HG03097 (cell line): ENCODE data around the gene SYNGAP1.

ENCODE experiments used
- ATAC-seq: cut with Tn5 transposase; IDR thresholded peaks from one replicate; pipeline ENCODE4 v1.9.1; 2021; ENCODE audit not compliant: unreplicated experiment, low FRiP score

Gene SYNGAP1

DNA sequence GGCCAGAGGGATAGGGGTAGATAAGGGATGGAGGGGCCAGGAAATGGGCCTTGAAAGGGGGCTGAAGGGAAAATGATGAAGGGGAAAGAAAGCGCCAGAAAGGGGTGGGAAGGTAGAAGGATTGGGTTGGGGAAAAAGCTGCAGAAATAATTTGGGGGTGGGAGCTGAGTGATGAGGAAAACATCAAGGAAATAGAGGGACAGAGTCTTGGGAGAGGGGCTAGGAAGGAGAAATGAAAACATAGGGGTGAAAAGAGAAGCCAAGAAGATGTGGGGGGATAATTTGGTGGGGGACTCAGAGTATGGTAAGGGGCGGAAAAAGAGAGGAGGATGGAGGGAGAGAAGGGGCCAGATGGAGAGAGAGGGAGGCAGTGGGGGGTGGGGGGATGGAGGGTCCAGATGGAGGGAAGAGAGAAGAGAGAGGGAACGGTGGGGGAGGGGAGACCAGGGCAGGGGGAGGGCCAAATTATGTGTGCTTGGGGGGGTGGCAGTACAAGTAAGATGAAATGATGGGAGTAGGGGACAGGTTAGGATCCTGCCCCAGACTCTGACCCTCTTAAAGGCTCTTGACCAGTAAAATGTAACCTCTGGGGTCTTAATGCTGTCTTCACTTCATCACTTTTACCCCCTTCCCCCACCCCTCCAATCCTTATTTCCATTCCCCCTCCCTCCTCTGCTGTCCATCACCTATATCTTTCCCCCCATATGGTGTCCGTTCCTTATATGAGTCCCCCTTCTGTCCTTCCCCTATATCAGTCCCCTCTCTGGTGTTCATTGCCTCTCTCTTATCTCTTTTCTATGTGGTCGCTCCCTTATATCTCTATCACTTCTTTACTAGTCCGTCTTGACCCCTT lies 852 bp downstream of the SYNGAP1 start:
- ATAC-seq = no peak

DNA sequence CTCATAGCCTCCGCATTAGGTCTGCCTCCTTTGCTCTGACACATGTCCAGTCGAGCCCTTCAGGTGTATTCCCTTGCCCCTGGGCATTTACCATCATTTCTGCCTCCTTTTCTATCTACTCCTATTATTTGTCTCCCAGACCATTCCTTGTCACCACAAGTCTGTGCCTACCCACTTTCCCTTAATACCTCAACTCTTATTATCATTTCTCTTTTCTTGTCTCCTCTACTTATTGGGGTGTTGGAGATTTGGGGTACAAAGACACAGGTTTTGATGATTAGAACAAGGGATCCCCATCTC lies 1.4 kb downstream of the SYNGAP1 start:
- no peak for ATAC-seq

DNA sequence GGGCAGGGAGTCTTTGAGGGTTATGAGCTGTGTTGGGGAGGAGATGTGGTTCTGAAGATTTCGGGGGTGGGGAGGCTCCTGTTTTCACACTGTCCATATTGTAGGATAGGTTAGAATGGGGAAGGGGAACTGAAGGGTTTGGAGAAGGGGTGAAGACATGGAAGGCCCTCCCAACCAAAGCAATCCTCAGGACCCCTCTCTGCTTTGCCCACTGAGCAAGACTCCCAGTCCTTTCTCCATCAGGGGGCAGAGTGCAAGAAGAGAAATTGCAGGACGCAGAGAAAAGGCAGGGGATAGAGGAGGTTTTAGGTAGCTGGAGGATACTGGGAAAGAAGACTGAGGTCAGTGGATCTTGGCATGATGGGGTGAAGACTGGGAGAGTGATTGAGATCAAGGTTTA lies 3.9 kb downstream of the SYNGAP1 start:
- no peak for ATAC-seq

DNA sequence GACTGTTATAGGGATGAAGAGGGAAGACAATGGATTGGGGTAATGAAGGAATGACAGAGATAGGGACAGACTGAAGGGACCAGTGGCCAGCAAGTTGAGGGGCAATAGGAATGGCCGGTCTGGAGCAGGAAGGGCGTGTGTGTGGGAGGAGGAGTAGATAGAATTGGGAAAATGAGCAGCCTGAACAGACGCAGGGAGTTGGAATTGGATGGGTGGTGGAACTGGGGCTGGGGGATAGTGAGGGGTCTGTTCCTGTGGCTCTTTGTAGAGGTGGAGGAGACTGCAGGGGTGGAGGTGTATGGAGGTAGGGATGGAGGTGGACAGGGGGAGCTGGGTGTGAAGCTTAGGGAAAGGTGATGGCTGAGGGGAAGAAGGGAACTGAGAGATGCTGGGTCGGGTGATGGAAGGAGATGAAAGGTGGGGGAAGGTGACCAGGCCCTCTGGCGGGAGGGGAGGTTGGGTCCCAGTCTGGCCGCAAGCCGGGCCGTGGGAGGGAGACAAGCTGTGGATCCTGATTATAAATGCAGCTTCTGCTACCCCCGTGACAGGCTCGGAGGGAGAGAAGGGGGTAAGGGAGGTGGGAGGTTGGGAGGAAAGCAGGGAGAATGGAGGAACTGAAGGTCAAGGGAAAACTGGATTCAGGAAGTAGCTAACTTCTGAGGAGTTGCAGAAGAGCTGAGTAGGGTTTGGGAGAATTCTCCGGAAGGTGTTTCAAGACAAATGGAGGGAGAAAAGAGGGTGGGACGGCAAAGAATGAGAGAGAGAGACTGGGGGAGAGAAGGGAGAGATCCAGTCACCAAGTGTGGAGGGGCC lies 5.2 kb downstream of the SYNGAP1 start:
- no peak for ATAC-seq

DNA sequence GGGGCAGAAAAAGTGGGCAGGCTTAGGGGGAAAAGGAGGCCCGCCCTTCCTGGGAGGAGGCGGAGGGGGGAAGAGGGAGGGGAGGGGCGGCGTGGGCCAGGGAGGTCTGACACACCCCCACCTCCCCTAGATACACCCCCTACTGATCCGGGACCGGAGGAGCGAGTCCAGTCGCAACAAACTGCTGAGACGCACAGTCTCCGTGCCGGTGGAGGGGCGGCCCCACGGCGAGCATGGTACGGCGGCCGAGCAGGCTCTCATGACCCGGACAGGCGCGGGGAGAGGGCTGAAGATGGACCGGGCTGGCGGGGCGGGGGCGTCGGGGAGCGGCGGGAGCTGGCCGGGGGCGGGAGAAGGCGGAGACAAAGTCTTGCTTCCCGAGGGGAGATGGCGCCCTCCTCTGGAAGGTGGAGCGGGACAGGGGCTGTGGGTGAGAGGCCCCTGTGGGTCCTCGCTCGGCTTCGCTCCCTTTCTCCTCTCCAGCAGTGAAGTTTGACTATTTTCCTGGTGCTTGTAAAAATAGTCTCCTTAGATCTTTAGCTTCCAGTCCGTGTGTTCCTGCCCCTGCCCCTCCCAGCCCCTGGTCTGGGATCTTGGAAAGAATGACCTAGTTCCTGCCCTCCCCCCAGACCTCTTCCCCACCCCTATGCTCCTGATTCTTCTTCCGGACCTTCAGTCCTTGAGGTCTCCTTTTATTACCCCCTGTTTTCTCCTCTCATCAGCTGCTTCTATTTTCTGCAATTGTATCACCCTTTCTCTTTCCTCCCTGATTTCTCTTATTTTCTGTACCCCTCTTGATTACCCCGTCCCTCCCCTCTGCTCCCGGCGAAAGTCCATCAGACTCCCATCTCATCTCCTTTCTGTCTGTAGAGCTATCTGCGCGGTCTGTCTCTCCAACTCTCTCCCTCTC lies 6.1 kb downstream of the SYNGAP1 start:
- ATAC-seq = no peak

DNA sequence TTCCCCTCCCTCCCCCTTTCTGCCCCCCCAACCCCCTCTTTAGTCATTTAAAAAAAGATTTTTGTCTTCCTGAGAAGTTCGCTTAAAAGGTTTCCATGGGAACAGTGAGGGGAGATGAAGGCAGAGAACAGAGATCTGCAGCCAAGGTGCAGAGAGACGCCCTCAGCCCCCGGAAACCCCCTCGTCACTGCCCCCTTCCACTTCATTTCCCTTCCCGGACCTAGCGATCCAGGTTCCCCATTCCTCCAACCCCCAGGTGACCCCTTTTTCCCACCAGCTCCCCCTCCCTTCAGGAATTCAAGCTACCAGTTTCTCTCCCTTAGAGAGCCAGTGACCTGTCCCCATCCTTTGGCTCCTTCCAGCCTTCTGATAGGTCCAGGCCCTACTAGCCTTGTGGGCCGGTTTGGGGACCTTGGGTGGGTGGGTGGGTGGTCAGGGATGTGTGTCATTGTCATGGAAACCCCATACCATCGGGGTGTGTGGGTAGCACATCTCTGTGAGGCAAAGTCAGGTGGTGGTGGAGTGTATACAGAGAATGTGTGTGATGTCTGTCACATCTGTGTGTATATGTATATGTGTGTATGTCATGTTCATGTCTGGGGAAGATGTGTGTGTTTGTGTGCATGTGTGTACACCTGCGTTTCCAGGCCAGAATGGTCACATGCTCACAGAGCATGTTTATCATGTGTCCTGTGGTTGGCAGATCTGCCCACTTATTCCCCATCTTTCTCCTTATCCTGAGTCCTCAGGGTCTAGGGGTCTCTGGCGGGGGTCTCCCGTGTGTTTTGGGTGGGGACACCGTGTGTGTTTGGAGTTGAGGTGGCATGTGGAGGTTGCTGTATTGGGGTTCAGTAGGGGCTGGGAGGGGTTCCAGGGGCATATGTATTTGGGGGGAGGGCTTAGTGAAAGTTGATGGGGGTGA lies 7.0 kb downstream of the SYNGAP1 start:
- ATAC-seq = no peak

DNA sequence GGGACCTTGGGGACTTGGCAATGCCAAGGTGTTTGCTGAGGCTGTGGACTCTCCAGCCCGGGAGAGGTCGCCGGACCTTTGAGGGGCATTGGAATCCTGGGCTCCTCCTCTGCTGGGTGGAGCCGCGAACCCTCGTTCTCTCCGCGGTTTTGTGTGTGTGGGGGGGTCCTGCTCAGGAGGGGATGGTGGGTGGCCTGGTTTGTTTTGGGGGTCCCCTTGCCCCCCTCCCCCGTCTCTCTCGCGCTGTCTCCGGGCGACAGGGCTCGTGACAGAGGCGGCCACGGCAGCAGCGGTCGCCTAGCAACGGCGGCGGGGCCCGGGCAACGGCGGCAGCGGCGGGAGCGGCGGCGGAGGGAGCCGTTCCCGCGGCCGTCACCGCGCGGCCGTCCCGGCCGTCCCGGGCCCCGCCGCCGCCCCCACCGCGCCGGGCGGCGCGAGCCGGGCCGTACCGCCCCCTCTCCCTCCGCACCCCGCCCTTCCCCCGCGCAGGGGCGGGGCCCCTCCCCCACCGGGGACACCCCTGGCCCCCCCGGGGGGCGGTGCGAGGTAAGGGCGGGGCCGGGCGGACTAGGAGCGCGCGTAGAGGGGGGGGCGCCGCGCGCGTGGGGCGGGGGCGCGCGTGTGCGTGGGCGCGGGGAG lies 7.8 kb downstream of the SYNGAP1 start:
- no peak for ATAC-seq

DNA sequence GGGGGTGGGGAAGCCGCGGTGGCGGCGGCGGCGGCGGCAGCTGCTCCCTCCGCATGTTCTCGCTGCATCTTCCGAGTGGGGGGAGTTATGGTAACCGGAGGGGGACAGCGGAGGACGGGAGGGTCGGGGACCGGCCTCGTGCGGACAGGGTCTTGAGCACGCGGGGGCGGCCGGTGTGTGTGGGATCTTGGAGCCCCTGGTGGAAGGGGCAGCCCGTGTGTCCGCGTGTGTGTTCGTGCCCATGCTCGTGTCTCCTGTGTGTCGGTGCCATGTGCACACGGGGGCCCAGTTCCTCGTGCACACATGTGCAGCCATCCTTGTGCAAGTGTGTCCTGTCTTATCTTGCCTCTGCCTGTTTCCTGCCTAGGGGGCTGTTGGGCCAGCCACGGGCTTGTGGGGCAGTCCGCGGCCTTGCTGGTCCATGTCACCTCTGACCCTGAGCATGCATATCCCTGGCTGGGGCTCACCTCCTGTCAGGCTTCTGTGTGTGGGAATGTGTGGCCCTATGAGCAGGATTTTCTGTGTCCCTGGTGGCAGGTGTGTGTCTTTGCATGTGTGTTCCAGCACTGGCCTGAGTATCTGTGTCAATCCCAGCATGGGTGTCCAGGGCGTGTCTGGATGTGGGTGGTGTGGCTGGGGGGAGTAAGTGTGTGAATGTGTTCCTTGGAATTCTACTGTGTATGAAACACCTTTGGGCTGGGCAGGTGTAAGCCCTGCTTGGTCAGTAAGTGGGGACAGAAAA lies 8.5 kb downstream of the SYNGAP1 start:
- ATAC-seq = no peak

DNA sequence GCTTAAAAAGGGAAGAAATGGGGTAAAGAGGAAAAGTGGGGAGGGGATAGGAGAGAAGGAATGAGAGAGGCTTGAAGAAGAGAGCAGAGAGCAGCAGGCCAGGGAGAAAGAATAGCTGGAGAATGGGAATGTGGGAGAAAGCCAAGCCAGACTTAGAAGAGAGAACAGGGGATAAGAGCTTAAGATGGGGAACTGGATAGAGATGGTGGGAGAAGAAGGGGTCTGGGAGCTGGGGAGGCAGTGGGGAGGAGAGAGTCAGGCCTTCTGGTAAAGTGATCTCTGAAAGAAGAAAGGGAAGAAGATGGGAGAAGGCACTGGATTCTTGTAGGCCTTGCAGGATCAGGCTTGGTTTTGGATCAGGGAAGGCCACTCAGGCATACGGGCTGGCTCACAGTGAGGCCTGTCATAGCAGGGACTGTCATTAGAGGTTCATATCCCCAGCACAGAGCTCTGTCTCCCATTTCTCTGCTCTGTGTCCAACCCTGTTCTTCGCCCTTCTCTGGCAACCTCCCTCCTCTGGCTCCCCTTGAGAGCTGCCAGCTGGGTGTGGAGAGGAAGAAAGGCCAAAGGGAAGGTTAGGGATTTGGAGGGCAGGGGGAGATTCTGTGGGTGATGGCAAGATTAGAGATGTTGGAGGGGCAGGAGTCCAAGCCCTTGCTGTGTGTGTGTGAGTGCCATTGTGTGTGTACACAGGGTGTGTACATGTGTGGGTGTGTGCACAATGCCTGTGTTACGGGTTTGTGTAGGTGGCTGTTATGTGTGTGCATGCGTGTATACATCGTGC lies 9.3 kb downstream of the SYNGAP1 start:
- no peak for ATAC-seq

DNA sequence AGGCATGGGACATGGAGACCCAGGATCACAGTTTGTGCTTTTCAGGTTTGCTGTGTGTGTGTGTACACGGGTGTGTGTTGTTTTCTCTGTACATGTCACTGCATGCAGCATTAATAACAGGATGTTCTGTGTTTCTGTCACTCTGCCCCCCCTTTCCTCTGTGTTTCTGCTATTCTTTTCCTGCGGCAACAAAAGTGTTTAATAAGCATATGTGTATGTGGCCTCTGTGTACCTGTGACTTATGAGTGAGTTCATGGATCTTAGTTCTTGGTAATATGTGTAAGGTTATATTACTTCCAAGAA lies 9.8 kb downstream of the SYNGAP1 start:
- ATAC-seq = no peak

DNA sequence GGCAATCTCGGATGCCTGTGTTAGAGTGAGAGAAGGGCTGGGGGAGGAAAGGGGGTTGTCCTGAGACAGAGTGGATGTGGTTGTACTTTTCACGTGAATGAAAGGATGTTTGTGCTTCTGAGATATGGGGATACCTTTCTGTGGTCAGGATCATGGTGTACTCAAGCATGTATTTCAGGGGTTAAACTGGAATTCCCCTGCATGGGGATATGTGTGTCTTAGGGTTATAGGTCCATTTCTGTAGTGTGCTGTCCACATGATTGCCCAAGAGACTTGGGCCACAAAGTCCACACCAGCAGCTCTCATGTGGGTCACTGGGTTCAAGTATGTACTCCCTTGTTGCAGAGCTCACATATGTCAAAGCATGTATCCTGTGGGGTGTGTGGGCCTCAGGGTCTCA lies 10.5 kb downstream of the SYNGAP1 start:
- no peak for ATAC-seq

DNA sequence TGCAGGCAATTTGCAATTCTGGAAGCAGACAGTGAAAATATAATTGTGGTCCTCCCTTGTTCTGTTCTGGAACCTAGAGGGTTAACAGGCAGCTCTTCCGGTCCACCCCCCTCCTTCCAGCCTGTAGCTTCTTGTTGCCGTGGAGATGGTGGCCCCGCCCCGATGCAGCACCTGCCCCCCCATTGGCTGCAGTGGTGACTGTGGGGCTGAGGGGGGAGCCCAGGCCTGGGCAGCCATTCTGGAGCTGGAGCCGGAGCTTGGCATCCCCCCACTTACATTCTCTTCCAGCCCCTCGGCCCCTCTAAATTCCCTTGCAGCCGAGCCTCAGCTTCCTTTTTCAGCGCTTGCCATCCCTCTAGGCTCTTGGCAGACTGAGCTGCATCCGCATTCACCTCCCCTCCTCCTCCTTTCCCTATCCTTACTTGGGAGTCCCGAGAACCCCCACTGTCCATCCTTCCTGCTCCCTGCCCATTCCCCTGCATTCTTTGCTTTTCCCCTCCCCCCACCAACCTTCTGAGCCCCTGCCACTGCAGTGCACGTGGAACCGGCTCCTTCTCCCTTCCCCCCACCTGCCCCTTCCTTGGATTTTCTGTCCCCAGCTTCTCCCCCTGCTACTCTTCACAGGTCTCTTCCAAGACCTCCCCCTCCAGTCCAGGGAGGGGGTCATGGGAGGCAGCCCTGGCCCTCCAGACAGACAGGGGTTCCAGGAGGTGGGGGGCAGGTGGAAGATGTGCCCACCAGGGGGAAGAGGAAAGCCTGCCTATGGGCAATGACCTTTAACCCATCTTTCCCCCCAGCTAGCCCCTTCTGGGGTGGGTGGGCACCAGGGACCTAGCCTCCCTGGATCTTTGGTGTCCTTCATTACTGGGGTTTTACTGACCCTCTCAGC lies 11.4 kb downstream of the SYNGAP1 start:
- ATAC-seq = no peak

DNA sequence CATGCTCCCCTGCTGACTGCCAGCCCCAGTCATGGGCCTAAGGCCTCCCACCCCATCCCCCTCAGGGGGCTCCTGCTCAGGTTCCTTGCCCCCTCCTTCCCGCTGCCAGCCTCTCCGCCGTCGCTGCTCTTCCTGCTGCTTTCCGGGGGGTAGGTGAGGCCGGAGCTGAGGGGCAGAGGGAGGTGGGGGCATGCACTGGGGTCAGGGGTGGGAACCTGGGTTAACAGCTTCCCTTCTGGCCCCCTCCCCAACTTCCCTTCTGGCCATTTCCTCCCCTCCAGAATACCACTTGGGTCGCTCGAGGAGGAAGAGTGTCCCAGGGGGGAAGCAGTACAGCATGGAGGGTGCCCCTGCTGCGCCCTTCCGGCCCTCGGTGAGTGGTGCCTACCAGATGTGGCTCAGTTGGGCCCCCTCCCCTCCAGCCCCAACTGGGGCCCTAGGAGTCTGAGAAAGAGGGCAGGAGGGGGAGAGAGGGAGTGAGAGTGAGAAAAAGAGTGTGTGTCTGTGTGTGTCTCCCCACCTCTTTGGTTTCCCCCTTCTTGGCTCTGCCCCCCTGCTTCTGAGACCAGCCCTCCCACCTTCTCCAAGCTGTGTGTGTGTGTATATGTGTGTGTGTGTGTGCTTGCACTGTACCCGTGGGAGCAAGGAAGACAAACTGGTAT lies 12.1 kb downstream of the SYNGAP1 start:
- no peak for ATAC-seq

DNA sequence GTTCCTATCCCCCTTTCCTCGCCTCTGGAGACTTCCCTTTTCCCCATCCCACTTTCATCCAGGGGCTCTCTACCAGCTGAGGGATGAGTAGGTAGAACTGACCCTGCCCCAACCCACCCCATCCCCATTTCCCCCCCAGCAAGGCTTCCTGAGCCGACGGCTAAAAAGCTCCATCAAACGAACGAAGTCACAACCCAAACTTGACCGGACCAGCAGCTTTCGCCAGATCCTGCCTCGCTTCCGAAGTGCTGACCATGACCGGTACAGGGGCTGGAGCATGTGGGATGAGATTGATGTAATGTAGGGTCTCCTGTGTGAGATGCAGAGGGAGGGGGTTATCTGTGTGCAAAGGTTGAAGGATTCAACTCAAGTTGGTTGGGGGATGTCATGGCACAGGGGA lies 12.7 kb downstream of the SYNGAP1 start:
- ATAC-seq = no peak

DNA sequence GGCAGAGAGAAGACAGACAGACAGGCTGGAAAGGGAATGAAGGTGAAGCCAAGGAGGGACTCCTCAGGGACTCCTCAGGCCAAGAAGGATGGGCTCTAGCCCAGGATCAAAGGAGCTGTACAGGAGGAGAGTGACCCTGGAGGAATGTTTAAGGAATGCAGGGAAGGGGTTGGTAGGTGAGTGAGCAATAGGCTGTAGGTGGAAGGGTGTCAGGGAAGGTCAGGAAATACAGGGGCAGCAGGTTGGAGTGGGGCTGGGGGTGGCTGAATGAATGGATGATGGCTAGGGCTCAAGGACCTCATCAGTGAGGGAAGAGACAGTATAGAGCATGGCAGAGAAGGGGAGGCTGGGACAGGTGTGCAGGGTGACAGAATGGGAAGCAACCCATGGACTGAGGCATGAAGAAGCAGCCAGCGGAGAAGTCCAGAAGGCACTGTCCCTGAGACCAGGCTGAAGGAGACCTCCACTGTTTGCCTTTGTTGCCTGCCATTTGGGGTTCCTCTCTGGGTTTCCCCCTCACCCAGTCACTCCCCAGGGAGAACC lies 13.2 kb downstream of the SYNGAP1 start:
- ATAC-seq = no peak

DNA sequence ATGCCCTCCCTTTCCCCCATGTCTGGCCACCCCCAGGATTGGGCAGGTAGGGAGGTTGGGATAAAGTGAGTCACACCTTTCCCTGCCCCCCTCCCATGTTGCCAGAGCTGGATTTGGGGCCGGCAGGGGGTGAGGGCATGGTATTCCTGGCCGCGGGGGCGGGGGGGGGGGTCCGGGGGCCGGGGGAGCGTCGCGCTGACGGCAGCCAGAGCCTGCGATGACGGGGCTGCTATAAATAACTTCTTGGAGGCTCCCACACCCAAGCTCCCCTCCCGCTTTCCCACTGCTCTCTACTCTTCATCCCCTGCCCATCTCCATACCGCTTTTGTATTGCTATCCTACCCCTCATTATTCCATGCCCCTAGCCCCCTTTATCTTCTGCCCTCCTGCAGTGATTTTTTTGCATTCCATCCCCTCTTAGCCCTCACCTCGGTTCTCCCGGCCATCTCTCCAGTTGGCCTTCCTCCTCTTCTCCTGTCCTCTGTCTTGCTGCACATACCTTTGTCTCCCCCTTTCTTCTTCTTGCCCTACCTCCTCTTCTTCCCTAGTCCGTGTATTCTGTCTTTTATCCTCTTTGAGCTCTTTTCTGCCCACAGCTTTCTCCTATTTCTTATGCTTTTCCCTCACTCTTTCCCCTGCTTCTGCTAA lies 13.8 kb downstream of the SYNGAP1 start:
- ATAC-seq = no peak
